Measurements from ENCODE around the gene CRELD2. TPM values are rescaled to one million over a fixed set of nuclear protein-coding genes. Genes with fewer than 3 reads are reported as not detected.

CRELD2 gene
- total and polyA plus RNA-seq, 4 donors = 21.5 to 61.3 (median 44.1) TPM

DNA sequence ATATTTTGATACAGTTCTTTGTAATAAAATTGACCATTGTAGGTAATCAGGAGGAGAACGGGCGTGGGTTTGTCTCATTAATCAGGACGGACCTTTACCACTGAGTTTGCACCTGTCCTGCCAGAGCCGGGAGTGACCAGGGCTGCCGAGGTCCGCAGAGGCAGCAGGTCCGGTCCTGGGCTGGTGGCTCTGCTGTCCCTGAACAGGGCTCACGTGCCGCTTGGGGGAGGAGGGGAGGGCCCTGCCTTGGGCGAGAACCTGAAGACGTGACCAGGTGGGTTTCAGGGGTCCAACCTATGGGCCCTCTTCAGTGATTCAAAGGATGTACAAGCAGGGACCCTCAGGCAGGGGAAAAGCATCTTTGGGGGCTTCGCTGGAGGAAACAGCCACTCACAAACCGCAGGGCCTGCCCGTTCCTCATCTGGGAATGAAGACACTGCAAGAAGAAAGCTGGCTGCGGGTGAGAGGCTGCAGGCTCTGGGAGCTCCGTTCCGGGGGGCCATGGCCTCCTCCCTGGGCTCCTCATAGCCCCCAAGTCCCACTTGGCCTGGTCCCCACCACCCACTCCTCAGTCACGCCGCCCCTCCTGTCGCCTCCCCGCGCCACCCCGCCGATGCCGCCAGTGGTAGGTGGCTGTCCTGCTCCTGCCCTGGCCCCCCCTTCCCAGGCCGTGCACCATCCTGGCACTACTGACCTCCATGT lies 9.2 kb downstream of the CRELD2 start:
- Histone ChIP-seq H3K9me3 (ENCODE audit: control insufficient read depth, insufficient read depth, low read length) (no peaks in the 10 kb centered on the region), H3K36me3 (ENCODE audit: control insufficient read depth, insufficient read depth, low read length) (peaks cover 44% of the 10 kb centered on the region), H3K27ac (ENCODE audit: low read depth, low read length) (no peak overlapping the region), H3K4me3 (ENCODE audit: low read depth, low read length) (no peak overlapping the region), H3K4me1 (ENCODE audit: control insufficient read depth, insufficient read depth, low read length) (peaks cover 21% of the 10 kb centered on the region), H3K27me3 (ENCODE audit: control insufficient read depth, insufficient read depth, low read length) (peaks cover 7% of the 10 kb centered on the region)
- WGBS (ENCODE audit: insufficient coverage) = 84% methylated on average over 26 of the region's 26 CpGs
- no peak for DNase-seq (ENCODE audit: low read depth in 4 of 6, low spot score in 6 of 6)

DNA sequence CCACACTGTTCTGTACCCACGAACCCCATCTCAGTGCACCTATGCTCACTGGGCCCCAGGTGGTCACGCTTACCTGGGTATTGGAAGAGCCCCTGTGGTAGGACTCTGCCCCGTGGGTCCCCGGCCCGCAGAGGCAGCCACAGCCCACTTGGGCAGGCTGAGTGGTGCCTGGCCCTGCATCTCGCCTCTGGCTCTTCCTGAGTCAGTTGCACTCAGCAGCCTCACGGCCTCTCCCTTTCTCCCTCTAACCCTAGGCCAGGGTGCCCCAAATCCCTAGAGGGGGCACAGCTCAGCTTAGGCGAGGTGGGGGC lies 9.7 kb downstream of the CRELD2 start:
- peaks cover 39% of the 10 kb centered on the region for H3K36me3 ChIP-seq (ENCODE audit: control insufficient read depth, insufficient read depth, low read length)
- H3K9me3 ChIP-seq (ENCODE audit: control insufficient read depth, insufficient read depth, low read length) = no peaks in the 10 kb centered on the region
- 89% methylated on average over 8 of the region's 8 CpGs for WGBS (ENCODE audit: insufficient coverage)
- H3K4me1 ChIP-seq (ENCODE audit: control insufficient read depth, insufficient read depth, low read length) = peaks cover 21% of the 10 kb centered on the region
- no peak overlapping the region for H3K27ac ChIP-seq (ENCODE audit: low read depth, low read length)
- DNase-seq (ENCODE audit: low read depth in 4 of 6, low spot score in 6 of 6) = no peak
- H3K4me3 ChIP-seq (ENCODE audit: low read depth, low read length) = no peak overlapping the region
- H3K27me3 ChIP-seq (ENCODE audit: control insufficient read depth, insufficient read depth, low read length) = peaks cover 7% of the 10 kb centered on the region

DNA sequence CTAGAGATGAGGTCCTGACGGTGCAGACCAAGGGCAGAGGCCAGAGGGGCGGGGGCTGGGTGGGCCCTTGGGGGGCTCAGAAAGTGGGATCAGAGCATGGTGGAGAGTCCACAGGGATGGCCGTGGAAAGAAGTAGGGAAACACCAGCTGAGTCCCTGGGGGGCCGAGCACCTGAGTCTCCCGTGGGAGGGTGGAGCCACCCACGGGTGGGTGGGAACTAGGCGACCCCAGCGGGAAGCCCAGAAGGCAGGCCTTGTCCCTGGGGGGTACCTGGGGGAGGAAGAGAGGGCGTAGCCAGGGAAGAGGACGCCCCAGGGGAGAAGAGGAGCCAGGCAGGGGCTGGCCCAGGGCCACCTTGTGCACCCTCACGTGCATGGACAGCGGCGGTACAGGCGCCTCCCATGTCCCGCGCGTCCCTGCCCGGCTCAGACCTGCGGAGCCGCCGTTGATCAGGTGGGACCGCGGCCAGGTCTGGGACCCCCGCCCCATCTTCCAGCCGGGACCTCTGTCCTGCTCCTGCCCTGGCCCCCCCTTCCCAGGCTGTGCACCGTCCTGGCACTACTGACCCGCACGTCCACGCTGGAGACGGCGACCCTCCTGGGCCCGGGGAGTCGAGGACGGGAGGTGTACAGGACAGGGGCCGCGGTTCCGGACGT lies 10.2 kb downstream of the CRELD2 start:
- Histone ChIP-seq H3K36me3 (ENCODE audit: control insufficient read depth, insufficient read depth, low read length) (peaks cover 34% of the 10 kb centered on the region), H3K9me3 (ENCODE audit: control insufficient read depth, insufficient read depth, low read length) (no peaks in the 10 kb centered on the region), H3K4me1 (ENCODE audit: control insufficient read depth, insufficient read depth, low read length) (peaks cover 21% of the 10 kb centered on the region), H3K4me3 (ENCODE audit: low read depth, low read length) (no peak overlapping the region), H3K27me3 (ENCODE audit: control insufficient read depth, insufficient read depth, low read length) (peaks cover 7% of the 10 kb centered on the region), H3K27ac (ENCODE audit: low read depth, low read length) (no peak overlapping the region)
- 49% methylated on average over 37 of the region's 38 CpGs for WGBS (ENCODE audit: insufficient coverage)
- DNase-seq (ENCODE audit: low read depth in 4 of 6, low spot score in 6 of 6) = no peak

DNA sequence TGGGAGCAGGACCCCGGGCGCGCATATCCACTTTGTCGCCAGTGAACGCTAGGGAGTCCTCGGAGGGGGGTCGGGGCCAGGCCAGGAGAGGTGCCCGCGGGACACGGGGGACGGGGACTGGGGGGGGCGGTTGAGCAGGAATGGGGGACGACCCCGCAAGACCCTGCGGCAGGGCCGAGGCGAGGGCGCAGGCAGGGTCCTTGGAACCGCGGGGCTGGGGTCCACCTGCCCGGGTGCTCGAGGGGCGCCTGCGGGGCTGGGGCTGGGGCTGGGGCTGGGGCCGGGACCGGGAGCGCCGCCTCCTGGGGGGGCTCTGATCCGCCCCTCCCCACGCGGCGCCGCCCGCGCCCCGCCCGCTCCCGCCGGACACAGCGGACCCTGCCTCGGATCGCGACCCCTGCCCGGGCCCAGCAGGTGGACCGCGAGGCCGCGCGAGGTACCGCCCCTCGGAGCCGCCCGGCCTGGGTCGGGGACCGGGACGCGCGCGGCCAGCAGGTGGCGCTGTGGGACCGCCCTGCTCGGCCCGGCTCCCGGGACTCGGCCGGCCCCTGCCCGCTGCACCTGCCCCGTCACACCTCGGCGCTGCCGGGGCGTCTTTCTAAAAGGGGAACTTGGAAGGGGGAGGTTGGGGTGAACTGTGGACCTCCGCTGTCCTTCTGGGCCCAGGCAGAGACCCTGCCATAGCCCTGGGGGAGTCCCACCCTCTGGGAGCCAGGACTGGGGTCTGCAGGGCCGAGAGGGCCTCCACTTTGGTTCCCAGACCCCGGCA lies 11.0 kb downstream of the CRELD2 start:
- 3% methylated on average over 73 of the region's 75 CpGs for WGBS (ENCODE audit: insufficient coverage)
- Histone ChIP-seq H3K27me3 (ENCODE audit: control insufficient read depth, insufficient read depth, low read length) (peaks cover 7% of the 10 kb centered on the region), H3K27ac (ENCODE audit: low read depth, low read length) (no peak overlapping the region), H3K36me3 (ENCODE audit: control insufficient read depth, insufficient read depth, low read length) (peaks cover 26% of the 10 kb centered on the region), H3K4me3 (ENCODE audit: low read depth, low read length) (no peak overlapping the region), H3K9me3 (ENCODE audit: control insufficient read depth, insufficient read depth, low read length) (no peaks in the 10 kb centered on the region), H3K4me1 (ENCODE audit: control insufficient read depth, insufficient read depth, low read length) (peaks cover 28% of the 10 kb centered on the region)
- peak in 2 of 6 donors; percentile 55 to 65 for DNase-seq (ENCODE audit: low read depth in 4 of 6, low spot score in 6 of 6)

DNA sequence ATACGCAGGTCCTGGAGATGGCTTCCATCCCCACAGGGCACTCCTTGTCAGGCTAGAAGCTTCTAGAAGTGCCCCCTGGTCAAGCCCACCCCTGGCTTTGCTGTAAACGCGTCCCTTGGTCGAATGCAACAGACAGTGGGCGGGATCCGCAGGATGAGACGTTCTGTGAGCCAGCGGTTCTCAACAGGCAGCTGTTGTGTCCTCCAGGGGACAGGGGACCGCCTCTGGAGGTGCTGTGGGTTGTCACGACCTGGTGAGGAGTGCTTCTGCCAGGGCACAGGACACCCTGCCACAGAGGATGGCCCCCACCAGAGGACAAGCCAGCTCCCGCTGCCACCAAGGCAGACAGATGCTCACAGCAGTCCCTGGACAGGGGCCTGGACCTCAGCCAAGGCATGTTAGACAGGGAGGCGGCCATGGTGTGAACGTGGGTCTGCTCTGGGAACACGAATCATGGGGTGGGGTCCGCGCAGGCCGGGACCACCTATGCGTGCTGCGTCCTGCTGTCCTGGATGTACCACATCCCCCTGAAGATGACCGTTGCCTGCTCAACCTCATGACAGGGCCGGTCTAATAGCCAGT lies 11.7 kb downstream of the CRELD2 start:
- H3K4me3 ChIP-seq (ENCODE audit: low read depth, low read length) = no peak overlapping the region
- no peak overlapping the region for H3K27ac ChIP-seq (ENCODE audit: low read depth, low read length)
- H3K4me1 ChIP-seq (ENCODE audit: control insufficient read depth, insufficient read depth, low read length) = peaks cover 33% of the 10 kb centered on the region
- peaks cover 7% of the 10 kb centered on the region for H3K27me3 ChIP-seq (ENCODE audit: control insufficient read depth, insufficient read depth, low read length)
- no peak for DNase-seq (ENCODE audit: low read depth in 4 of 6, low spot score in 6 of 6)
- peaks cover 23% of the 10 kb centered on the region for H3K36me3 ChIP-seq (ENCODE audit: control insufficient read depth, insufficient read depth, low read length)
- H3K9me3 ChIP-seq (ENCODE audit: control insufficient read depth, insufficient read depth, low read length) = no peaks in the 10 kb centered on the region
- WGBS (ENCODE audit: insufficient coverage) = 60% methylated on average over 21 of the region's 21 CpGs

DNA sequence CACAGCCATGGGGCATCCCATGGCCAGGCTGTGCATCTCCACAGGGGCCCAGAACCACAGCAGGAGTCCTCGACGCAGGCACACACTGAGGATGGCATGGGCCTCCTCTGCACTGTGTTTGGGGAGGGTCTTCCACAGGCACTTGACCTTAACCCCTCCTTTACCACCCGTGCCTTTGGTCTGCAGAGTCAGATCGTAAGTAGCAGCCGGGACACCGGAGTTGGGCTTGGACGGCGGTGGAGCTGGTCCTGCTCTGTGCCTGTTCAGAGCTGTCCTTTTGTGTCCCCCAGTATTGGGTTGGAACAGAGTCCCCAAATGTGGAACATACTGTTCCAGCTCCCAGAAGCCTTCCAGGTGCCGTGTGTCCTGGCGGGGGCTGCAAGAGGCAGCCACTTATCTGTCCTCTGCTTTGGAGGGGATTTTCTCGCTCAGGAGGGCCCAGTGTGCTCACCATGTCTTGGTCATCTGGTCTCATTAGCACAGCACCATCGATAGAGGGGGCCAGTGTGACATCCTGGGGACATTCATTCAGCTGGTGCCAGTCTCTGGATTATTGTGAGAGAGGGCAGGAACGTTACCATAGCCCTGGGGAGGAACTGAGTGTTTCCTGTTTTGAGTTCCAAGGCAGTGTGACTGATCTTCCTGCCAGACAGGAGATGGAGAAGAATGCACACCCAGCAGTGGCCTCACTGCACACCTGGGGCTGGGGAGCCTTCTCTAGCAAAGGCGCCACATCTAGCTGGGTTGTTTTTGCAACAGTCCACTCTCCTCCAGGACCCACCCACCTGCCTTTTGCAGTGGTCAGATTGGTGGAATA lies 12.4 kb downstream of the CRELD2 start:
- WGBS (ENCODE audit: insufficient coverage) = 69% methylated on average over 13 of the region's 14 CpGs
- H3K27ac ChIP-seq (ENCODE audit: low read depth, low read length) = no peak overlapping the region
- peak in 2 of 6 donors; percentile 22 to 49 for DNase-seq (ENCODE audit: low read depth in 4 of 6, low spot score in 6 of 6)
- H3K4me3 ChIP-seq (ENCODE audit: low read depth, low read length) = no peak overlapping the region
- H3K27me3 ChIP-seq (ENCODE audit: control insufficient read depth, insufficient read depth, low read length) = peaks cover 7% of the 10 kb centered on the region
- H3K4me1 ChIP-seq (ENCODE audit: control insufficient read depth, insufficient read depth, low read length) = peaks cover 33% of the 10 kb centered on the region
- no peaks in the 10 kb centered on the region for H3K9me3 ChIP-seq (ENCODE audit: control insufficient read depth, insufficient read depth, low read length)
- peaks cover 18% of the 10 kb centered on the region for H3K36me3 ChIP-seq (ENCODE audit: control insufficient read depth, insufficient read depth, low read length)

DNA sequence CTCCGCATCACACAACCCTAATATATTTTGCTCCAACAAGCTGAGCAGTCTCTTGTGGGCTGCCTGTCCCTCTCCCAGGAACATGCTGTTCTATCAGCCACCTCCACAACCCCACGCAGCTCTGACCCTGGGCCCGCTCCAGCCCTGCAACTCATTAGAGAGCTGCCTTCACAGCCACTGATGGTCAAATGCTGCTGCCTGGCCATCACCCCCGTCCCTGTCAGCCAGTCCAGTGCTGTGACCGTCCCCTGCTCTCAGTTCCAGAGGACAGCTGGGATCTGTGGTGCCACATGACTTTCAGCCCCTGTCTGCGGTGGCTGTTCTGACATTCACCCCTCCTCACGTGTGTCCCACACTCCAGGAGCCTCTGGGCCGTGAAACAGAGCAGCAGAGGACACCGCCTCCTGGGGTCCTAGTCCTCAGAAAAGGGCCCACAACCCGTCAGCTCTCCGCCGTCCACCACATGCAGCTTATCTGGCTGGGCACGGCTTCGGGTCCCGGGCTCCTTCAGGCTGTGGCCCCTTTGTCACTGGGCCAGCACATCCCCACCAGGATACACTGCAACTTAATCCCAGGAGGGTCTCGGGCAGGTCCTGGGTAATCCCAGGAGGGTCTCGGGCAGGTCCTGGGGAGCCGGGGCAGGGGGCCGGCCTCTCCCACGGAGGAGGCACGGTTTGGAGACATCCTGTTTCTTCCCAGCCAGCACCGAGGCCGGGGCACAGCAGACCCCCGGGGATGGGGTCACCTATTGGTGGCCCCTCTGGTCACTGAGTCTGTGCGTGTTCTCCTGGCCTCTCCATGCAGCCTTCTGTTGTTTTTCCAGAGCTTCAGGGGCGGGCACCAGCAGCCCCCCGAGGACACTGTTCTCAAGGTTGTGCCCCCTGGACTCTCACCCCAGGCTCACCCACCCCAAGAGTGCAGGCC lies 15.1 kb downstream of the CRELD2 start:
- whole genome bisulfite sequencing (ENCODE audit: insufficient coverage) = 69% methylated on average over 27 of the region's 27 CpGs
- no peaks in the 10 kb centered on the region for H3K36me3 ChIP-seq (ENCODE audit: control insufficient read depth, insufficient read depth, low read length)
- no peak for DNase-seq (ENCODE audit: low read depth in 4 of 6, low spot score in 6 of 6)
- no peaks in the 10 kb centered on the region for H3K9me3 ChIP-seq (ENCODE audit: control insufficient read depth, insufficient read depth, low read length)
- peaks cover 59% of the 10 kb centered on the region for H3K4me1 ChIP-seq (ENCODE audit: control insufficient read depth, insufficient read depth, low read length)
- peaks cover 7% of the 10 kb centered on the region for H3K27me3 ChIP-seq (ENCODE audit: control insufficient read depth, insufficient read depth, low read length)
- H3K27ac ChIP-seq (ENCODE audit: low read depth, low read length) = no peak overlapping the region
- no peak overlapping the region for H3K4me3 ChIP-seq (ENCODE audit: low read depth, low read length)

DNA sequence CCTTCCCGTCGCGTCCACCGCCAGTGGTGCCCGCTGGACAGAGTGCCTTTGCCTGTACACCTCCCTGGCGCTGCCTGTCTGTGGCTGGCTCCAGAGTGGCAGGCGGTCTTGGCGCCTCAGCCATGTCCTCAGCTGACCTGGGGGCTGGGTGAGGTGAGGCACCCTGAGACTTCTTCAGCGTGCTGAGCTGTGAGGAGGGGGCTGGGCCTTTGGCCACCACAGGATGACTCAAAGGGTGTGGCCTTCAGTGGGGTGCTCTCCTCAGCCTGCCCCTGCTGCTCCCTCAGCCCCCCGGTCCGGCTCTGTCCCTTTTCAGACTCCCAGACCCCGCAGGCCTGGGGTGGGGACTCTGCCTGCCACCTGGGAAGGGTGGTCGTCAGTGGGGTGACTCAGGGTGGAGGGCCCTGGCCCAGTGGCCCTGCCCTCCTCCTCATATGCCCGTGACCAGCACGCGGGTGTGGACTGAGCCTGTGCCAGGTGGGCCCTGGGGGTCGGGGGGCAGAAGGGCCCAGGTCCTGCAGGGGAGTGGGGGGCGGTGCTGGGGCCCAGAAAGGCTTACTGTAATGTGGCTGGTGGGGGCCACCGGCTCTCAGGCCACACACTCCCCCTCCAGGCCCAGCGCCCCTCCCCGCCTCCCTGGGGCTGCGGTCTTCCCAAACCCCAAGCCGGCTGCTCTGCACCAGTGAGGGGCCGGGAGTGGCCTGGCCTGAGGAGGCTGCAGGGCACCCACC lies 15.9 kb downstream of the CRELD2 start:
- Histone ChIP-seq H3K4me1 (ENCODE audit: control insufficient read depth, insufficient read depth, low read length) (peaks cover 60% of the 10 kb centered on the region), H3K27ac (ENCODE audit: low read depth, low read length) (no peak overlapping the region), H3K36me3 (ENCODE audit: control insufficient read depth, insufficient read depth, low read length) (no peaks in the 10 kb centered on the region), H3K4me3 (ENCODE audit: low read depth, low read length) (peak overlapping the region; percentile 9), H3K27me3 (ENCODE audit: control insufficient read depth, insufficient read depth, low read length) (peaks cover 3% of the 10 kb centered on the region), H3K9me3 (ENCODE audit: control insufficient read depth, insufficient read depth, low read length) (no peaks in the 10 kb centered on the region)
- no peak for DNase-seq (ENCODE audit: low read depth in 4 of 6, low spot score in 6 of 6)
- 77% methylated on average over 14 of the region's 24 CpGs for WGBS (ENCODE audit: insufficient coverage)
